HepG2 (cell line): ENCODE data around the gene BSX. TPM values are rescaled to one million over a fixed set of nuclear protein-coding genes. Genes with fewer than 3 reads are reported as not detected.

Experiments
- ATAC-seq: fragments of 200-7000 bp; cut with Tn5 transposase; 3 replicates; pipeline ENCODE4 v1.9.1; 2020; ENCODE audit warnings: mild to moderate bottlenecking, moderate library complexity
- BruUV-seq: library from RNA; stranded (reverse); fragments of 400-500 nt; replicated peaks from 2 replicates; lab custom pipeline; 2021; lab: Mats Ljungman, UMichigan
- CTCF ChIA-PET: fragments of 300-600 bp; formaldehyde crosslinking; extraction: SDS; loops from one replicate; lab custom pipeline; 2021; ENCODE audit warnings: low total read pairs, inconsistent platforms, low intra/inter-chr PET ratio; lab: Yijun Ruan, JAX
- POLR2A ChIA-PET: fragments of 350-600 bp; sonication (Branson Sonifier 250); formaldehyde crosslinking; loops from one replicate; lab custom pipeline; 2020; ENCODE audit warnings: antibody characterized with exemption, inconsistent platforms; lab: Yijun Ruan, JAX
- DNase-seq: peaks from one replicate; pipeline ENCODE4 v3.0.0-alpha.2; 2015; ENCODE audit warnings: low spot score
- FAIRE-seq: peaks from 3 replicates; lab custom pipeline; 2011; peaks lifted over from hg19 to GRCh38; lab: Jason Lieb, UNC
- H2AFZ ChIP-seq: one replicate; pipeline ENCODE4 v1.6.1; 2011; ENCODE audit warnings: low read length, inconsistent platforms
- H3K27ac ChIP-seq: fragments of 300-600 bp; 3 replicates; pipeline ENCODE4 v1.8.0; 2011; ENCODE audit warnings: mixed run types, mild to moderate bottlenecking, mixed read lengths, low read length, inconsistent platforms; ENCODE audit not compliant: insufficient read depth; ENCODE audit errors: extremely low read length
- H3K27me3 ChIP-seq, 2 experiments: fragments of 200-600 bp in 1 of 2; 2 replicates in 1 of 2; 3 replicates in 1 of 2; pipeline versions ENCODE4 v1.6.0 to v1.8.0; 2011; ENCODE audit warnings: low read length in 2 of 2, mild to moderate bottlenecking in 2 of 2, moderate library complexity in 2 of 2, inconsistent platforms in 1 of 2; ENCODE audit not compliant: insufficient read depth in 2 of 2, control insufficient read depth in 1 of 2
- H3K36me3 ChIP-seq, 2 experiments: fragments of 200-600 bp in 1 of 2; replicated peaks in 1 of 2; 2 replicates in 1 of 2; 3 replicates in 1 of 2; pipeline versions ENCODE4 v1.5.1 to v1.8.0; 2011; ENCODE audit warnings: low read length in 2 of 2, inconsistent platforms in 1 of 2; ENCODE audit not compliant: insufficient read depth in 2 of 2, control insufficient read depth in 1 of 2
- H3K4me1 ChIP-seq: 2 replicates; pipeline ENCODE4 v1.5.1; 2012; ENCODE audit warnings: low read length, inconsistent platforms; ENCODE audit not compliant: insufficient read depth
- H3K4me2 ChIP-seq: 2 replicates; pipeline ENCODE4 v1.6.0; 2011; ENCODE audit warnings: low read depth, low read length, inconsistent platforms
- H3K4me3 ChIP-seq, 3 experiments: fragments of 200-600 bp in 1 of 3; sonication (generic), shearing (Covaris generic) in 1 of 3; replicated peaks in 1 of 3; 2 replicates each; pipeline ENCODE4 v1.5.1; 2011 to 2016; ENCODE audit warnings: low read length in 3 of 3, inconsistent platforms in 2 of 3, low read depth in 2 of 3, mild to moderate bottlenecking in 2 of 3, control low read depth in 1 of 3, mixed read lengths in 1 of 3; ENCODE audit not compliant: insufficient read depth in 1 of 3
- H3K79me2 ChIP-seq: one replicate; pipeline ENCODE4 v1.6.1; 2011; ENCODE audit warnings: low read length, inconsistent platforms; ENCODE audit not compliant: insufficient read depth
- H3K9ac ChIP-seq: 2 replicates; pipeline ENCODE4 v1.6.0; 2011; ENCODE audit warnings: mild to moderate bottlenecking, low read depth, low read length, inconsistent platforms; ENCODE audit not compliant: insufficient read depth
- H3K9me3 ChIP-seq: 2 replicates; pipeline ENCODE4 v1.5.1; 2012; ENCODE audit warnings: mild to moderate bottlenecking, low read length
- H4K20me1 ChIP-seq: 2 replicates; pipeline ENCODE4 v1.6.0; 2011; ENCODE audit warnings: inconsistent platforms, mild to moderate bottlenecking, low read length, moderate library complexity; ENCODE audit not compliant: insufficient read depth
- ATF6 ChIP-seq: sonication (generic); formaldehyde crosslinking; conservative IDR thresholded peaks from 2 replicates; pipeline ENCODE4 v1.4.0; 2020; ENCODE audit warnings: missing genetic modification reagents
- HCFC1 ChIP-seq: fragments of 150-350 bp; IDR thresholded peaks from 2 replicates; pipeline ENCODE4 v1.6.1; 2014; ENCODE audit warnings: low read depth, low read length
- PPARG ChIP-seq: conservative IDR thresholded peaks from 2 replicates; pipeline ENCODE4 v1.6.1; 2016; ENCODE audit warnings: missing biosample characterization, missing genetic modification reagents
- SMARCC2 ChIP-seq: fragments of 450-650 bp; IDR thresholded peaks from 2 replicates; pipeline ENCODE4 v1.6.1; 2017; ENCODE audit warnings: antibody characterized with exemption, mild to moderate bottlenecking
- SRY ChIP-seq: sonication (generic); formaldehyde crosslinking; IDR thresholded peaks from 2 replicates; pipeline ENCODE4 v1.8.0; 2022; ENCODE audit warnings: mild to moderate bottlenecking, missing genetic modification reagents
- YY1 ChIP-seq: IDR thresholded peaks from 2 replicates; pipeline ENCODE4 v1.6.1; 2011; ENCODE audit warnings: low read length, low read depth, moderate library complexity, mild to moderate bottlenecking; ENCODE audit not compliant: insufficient read depth, insufficient replicate concordance
- ZBTB4 ChIP-seq: sonication (generic); formaldehyde crosslinking; IDR thresholded peaks from 2 replicates; pipeline ENCODE4 v1.4.0; 2020; ENCODE audit warnings: missing genetic modification reagents, mild to moderate bottlenecking, borderline replicate concordance
- ZKSCAN1 ChIP-seq: fragments of 150-350 bp; IDR thresholded peaks from 2 replicates; pipeline ENCODE4 v1.6.1; 2014; ENCODE audit warnings: low read length
- ZNF431 ChIP-seq: sonication (generic); formaldehyde crosslinking; IDR thresholded peaks from 2 replicates; pipeline ENCODE4 v1.9.0; 2022; ENCODE audit warnings: missing genetic modification reagents, low read depth, mild to moderate bottlenecking, borderline replicate concordance
- ZNF777 ChIP-seq: sonication (generic); formaldehyde crosslinking; IDR thresholded peaks from 2 replicates; pipeline ENCODE4 v1.4.0; 2020; ENCODE audit warnings: missing genetic modification reagents
- WGBS: methylation state at CpG from one replicate; pipeline ENCODE4 v1.1.6; 2017; ENCODE audit warnings: low lambda C conversion rate; 5-methylcytosine and 5-hydroxymethylcytosine counted together
- in situ Hi-C: cut with HindIII; loops from 2 replicates; pipeline ENCODE4 v1.10.0; 2017; ENCODE audit warnings: low pct_unique_long_range_greater_than_20kb; ENCODE audit not compliant: extremely low pct_ligation_motif_present
- intact Hi-C: fragments of 100-400 bp; cut with micrococcal nuclease; formaldehyde crosslinking; loops from one replicate; pipeline ENCODE4 v1.10.0; 2022; ENCODE audit not compliant: unreplicated experiment
- polyA plus RNA-seq, 8 experiments: library from polyadenylated mRNA; depleted of rRNA in 3 of 8; stranded (reverse) in 7 of 8; unstranded in 1 of 8; fragments of >200 nt; fragmentation: Illumina TruSeq in 4 of 8; extraction: Trizol in 4 of 8; gene quantifications; 2 replicates each; pipeline versions ENCODE4 v1.2.1 to v1.2.3, GENCODE V29; 2011 to 2016; ENCODE audit warnings: low read depth in 4 of 8, missing spikeins in 1 of 8, mixed read lengths in 1 of 8; ENCODE audit not compliant: insufficient read depth in 1 of 8
- total RNA-seq, 5 experiments: library from RNA; depleted of rRNA; stranded (reverse); fragments of >200 nt; fragmentation: Illumina TruSeq; extraction: Trizol; gene quantifications; 2 replicates each; pipeline ENCODE4 v1.2.3, GENCODE V29; 2016; ENCODE audit warnings: low read depth in 1 of 5

Gene BSX
- total and polyA plus RNA-seq, 2 of the 13 experiments (the other 11 are each of a cell fraction or from before 2014, with no cell fraction given), result not detected

GRCh38 chr11:122976734-122977469, 4.7 kb downstream of the BSX start:
- in situ Hi-C loops, result no loop called here
- POLR2A ChIA-PET, result no interaction called here
- H2AFZ ChIP-seq, result no peak overlapping the region
- DNase-seq (no peak), FAIRE-seq (no peak), ATAC-seq (peak; percentile 25; the same call in 1 of the 3 replicates)
- no peak for TF ChIP-seq ZNF777 (CRISPR knock-in tag)
- no peak overlapping the region for H3K27ac ChIP-seq
- no peaks in the 10 kb centered on the region for H3K9me3 ChIP-seq
- 0 out of 2 replicates have a peak, but pooled peaks cover 4% of the 10 kb centered on the region for H4K20me1 ChIP-seq
- BruUV-seq, result no TSS peak
- CTCF ChIA-PET, result no interaction called here
- H3K9ac ChIP-seq, result no peak overlapping the region
- peaks cover 5 to 64% of the 10 kb centered on the region in 2 experiments for H3K27me3 ChIP-seq
- H3K4me2 ChIP-seq, result no peak overlapping the region
- no peaks in the 10 kb centered on the region for H3K4me1 ChIP-seq
- H3K79me2 ChIP-seq, result no peaks in the 10 kb centered on the region
- H3K36me3 ChIP-seq, result no peaks in the 10 kb centered on the region
- intact Hi-C loops, result no loop called here
- 38% methylated on average over 42 of the region's 50 CpGs for WGBS
- no peak overlapping the region for H3K4me3 ChIP-seq

- H2AFZ ChIP-seq, result no peak overlapping the region
- WGBS, result 37% methylated on average over 21 of the region's 21 CpGs
- H3K79me2 ChIP-seq, result no peaks in the 10 kb centered on the region
- ATAC-seq, result no peak
- H3K4me3 ChIP-seq, result no peak overlapping the region
- in situ Hi-C loops (no loop called here), intact Hi-C loops (no loop called here)
- H3K9me3 ChIP-seq, result no peaks in the 10 kb centered on the region
- no peak overlapping the region for H3K27ac ChIP-seq
- ChIA-PET CTCF (no interaction called here), POLR2A (no interaction called here)
- H3K4me1 ChIP-seq, result no peaks in the 10 kb centered on the region
- H3K27me3 ChIP-seq, result peaks cover 5 to 58% of the 10 kb centered on the region in 2 experiments
- no peak for DNase-seq
- no peak for FAIRE-seq
- H3K9ac ChIP-seq, result no peak overlapping the region
- no TSS peak for BruUV-seq
- H4K20me1 ChIP-seq, result 0 out of 2 replicates have a peak, but pooled peaks cover 4% of the 10 kb centered on the region
- no peaks in the 10 kb centered on the region for H3K36me3 ChIP-seq
- no peak overlapping the region for H3K4me2 ChIP-seq
- TF ChIP-seq ZBTB4 (CRISPR knock-in tag) (no peak), SMARCC2 (no peak), PPARG (CRISPR knock-in tag) (no peak), ATF6 (CRISPR knock-in tag) (no peak), SRY (CRISPR knock-in tag) (no peak), YY1 (no peak), ZKSCAN1 (no peak), ZNF431 (CRISPR knock-in tag) (no peak), HCFC1 (no peak)
These were observed 5.4 kb downstream of the BSX start for GRCh38 chr11:122976061-122976733.
